ENCODE data around the gene PEX14. TPM values are rescaled to one million over a fixed set of nuclear protein-coding genes. Genes with fewer than 3 reads are reported as not detected.

The PEX14 gene
- total RNA-seq, 1 donor from 2014 or later = 21.6 TPM

GRCh38 chr1:10640843-10641553 lies 166.2 kb downstream of the PEX14 start:
- DNase-seq (ENCODE audit: extremely low spot score in 2 of 2) = no peak
- no peaks in the 10 kb centered on the region for H3K9me3 ChIP-seq
- H3K4me1 ChIP-seq = peaks cover 33% of the 10 kb centered on the region
- H3K36me3 ChIP-seq = peaks cover 0 to 15% of the 10 kb centered on the region in 2 donors
- intact Hi-C loops (cut with DNase I) = no loop called here
- no peak for TF ChIP-seq POLR2AphosphoS5 (IDR thresholded peaks at IDR 0.05; ENCODE audit: insufficient read depth in 1 of 2, low read depth in 1 of 2)
- no peak for TF ChIP-seq POLR2A (IDR thresholded peaks at IDR 0.05)
- no peak for TF ChIP-seq CTCF (IDR thresholded peaks at IDR 0.05)
- H3K4me3 ChIP-seq = no peak overlapping the region
- no peak overlapping the region for H3K27ac ChIP-seq
- H3K27me3 ChIP-seq = peaks cover 4% of the 10 kb centered on the region

GRCh38 chr1:10641976-10642375 lies 167.2 kb downstream of the PEX14 start:
- H3K27me3 ChIP-seq = peaks cover 4% of the 10 kb centered on the region
- H3K4me1 ChIP-seq = peaks cover 24% of the 10 kb centered on the region
- no peak for TF ChIP-seq CTCF (IDR thresholded peaks at IDR 0.05)
- TF ChIP-seq POLR2A (IDR thresholded peaks at IDR 0.05) = no peak
- no peak for TF ChIP-seq POLR2AphosphoS5 (IDR thresholded peaks at IDR 0.05; ENCODE audit: insufficient read depth in 1 of 2, low read depth in 1 of 2)
- peaks cover 0 to 15% of the 10 kb centered on the region in 2 donors for H3K36me3 ChIP-seq
- DNase-seq (ENCODE audit: extremely low spot score in 2 of 2) = no peak
- H3K4me3 ChIP-seq = no peak overlapping the region
- H3K27ac ChIP-seq = no peak overlapping the region
- intact Hi-C loops (cut with DNase I) = no loop called here
- H3K9me3 ChIP-seq = no peaks in the 10 kb centered on the region

GRCh38 chr1:10642403-10643080 lies 167.8 kb downstream of the PEX14 start:
- peaks cover 19% of the 10 kb centered on the region for H3K4me1 ChIP-seq
- H3K36me3 ChIP-seq = peaks cover 0 to 15% of the 10 kb centered on the region in 2 donors
- H3K4me3 ChIP-seq = no peak overlapping the region
- H3K9me3 ChIP-seq = no peaks in the 10 kb centered on the region
- TF ChIP-seq CTCF (IDR thresholded peaks at IDR 0.05) (no peak), POLR2AphosphoS5 (IDR thresholded peaks at IDR 0.05; ENCODE audit: insufficient read depth in 1 of 2, low read depth in 1 of 2) (no peak), POLR2A (IDR thresholded peaks at IDR 0.05) (no peak)
- peaks cover 4% of the 10 kb centered on the region for H3K27me3 ChIP-seq
- intact Hi-C loops (cut with DNase I) = no loop called here
- DNase-seq (ENCODE audit: extremely low spot score in 2 of 2) = no peak
- no peak overlapping the region for H3K27ac ChIP-seq

GRCh38 chr1:10643607-10644306 lies 169.0 kb downstream of the PEX14 start:
- Histone ChIP-seq H3K27ac (peak overlapping the region; percentile 3), H3K27me3 (peaks cover 4% of the 10 kb centered on the region), H3K4me1 (peaks cover 10% of the 10 kb centered on the region), H3K9me3 (no peaks in the 10 kb centered on the region), H3K4me3 (no peak overlapping the region), H3K36me3 (peaks cover 0 to 16% of the 10 kb centered on the region in 2 donors)
- TF ChIP-seq POLR2AphosphoS5 (IDR thresholded peaks at IDR 0.05; ENCODE audit: insufficient read depth in 1 of 2, low read depth in 1 of 2) = no peak
- no peak for TF ChIP-seq POLR2A (IDR thresholded peaks at IDR 0.05)
- no peak for TF ChIP-seq CTCF (IDR thresholded peaks at IDR 0.05)
- DNase-seq (ENCODE audit: extremely low spot score in 2 of 2) = no peak
- intact Hi-C loops (cut with DNase I) = no loop called here
